ENCODE data around the gene JADE2. TPM values are rescaled to one million over a fixed set of nuclear protein-coding genes. Genes with fewer than 3 reads are reported as not detected.

The JADE2 gene
- total and polyA plus RNA-seq, 2 experiments from 2014 or later = 14.9 to 35.4 TPM

- no peaks in the 10 kb centered on the region for H3K36me3 ChIP-seq (replicated peaks; ENCODE audit: insufficient read depth, low read depth)
- H2AFZ ChIP-seq = no peak overlapping the region
- 90% methylated on average over 10 of the region's 10 CpGs for WGBS (ENCODE audit: low lambda C conversion rate, missing lambda C conversion rate)
- no peak for TF ChIP-seq EZH2phosphoT487 (IDR thresholded peaks at IDR 0.05; ENCODE audit: low read depth, severe bottlenecking, unreplicated experiment)
- H3K9me3 ChIP-seq (ENCODE audit: low read depth) = no peaks in the 10 kb centered on the region
- no peak overlapping the region for H3K4me3 ChIP-seq
- no peak overlapping the region for H3K27ac ChIP-seq
- no peaks in the 10 kb centered on the region for H3K79me2 ChIP-seq
- DNase-seq (ENCODE audit: low spot score) = no peak
- no peaks in the 10 kb centered on the region for H4K20me1 ChIP-seq (ENCODE audit: insufficient read depth, poor library complexity, severe bottlenecking)
- H3K4me2 ChIP-seq = no peak overlapping the region
- no peaks in the 10 kb centered on the region for H3K27me3 ChIP-seq
- no peaks in the 10 kb centered on the region for H3K9me2 ChIP-seq (replicated peaks; ENCODE audit: insufficient read depth)
- H3K4me1 ChIP-seq (ENCODE audit: insufficient read depth) = no peaks in the 10 kb centered on the region
Observed at GRCh38 chr5:134582941-134583340, 57.5 kb downstream of the JADE2 start.

GRCh38 chr5:134583766-134584165, 58.3 kb downstream of the JADE2 start:
- no peak for DNase-seq (ENCODE audit: low spot score)
- H3K27ac ChIP-seq = no peak overlapping the region
- no peak overlapping the region for H3K4me2 ChIP-seq
- no peaks in the 10 kb centered on the region for H3K9me3 ChIP-seq (ENCODE audit: low read depth)
- no peaks in the 10 kb centered on the region for H4K20me1 ChIP-seq (ENCODE audit: insufficient read depth, poor library complexity, severe bottlenecking)
- WGBS (ENCODE audit: low lambda C conversion rate, missing lambda C conversion rate) = 73% methylated on average over 2 of the region's 2 CpGs
- no peaks in the 10 kb centered on the region for H3K27me3 ChIP-seq
- no peaks in the 10 kb centered on the region for H3K4me1 ChIP-seq (ENCODE audit: insufficient read depth)
- no peaks in the 10 kb centered on the region for H3K36me3 ChIP-seq (replicated peaks; ENCODE audit: insufficient read depth, low read depth)
- no peak overlapping the region for H3K4me3 ChIP-seq
- H3K79me2 ChIP-seq = no peaks in the 10 kb centered on the region
- TF ChIP-seq EZH2 (IDR thresholded peaks at IDR 0.05; ENCODE audit: borderline replicate concordance) = no peak
- no peak for TF ChIP-seq EZH2phosphoT487 (IDR thresholded peaks at IDR 0.05; ENCODE audit: low read depth, severe bottlenecking, unreplicated experiment)
- no peak for TF ChIP-seq CTCF (IDR thresholded peaks at IDR 0.05; ENCODE audit: poor library complexity)
- H3K9me2 ChIP-seq (replicated peaks; ENCODE audit: insufficient read depth) = no peaks in the 10 kb centered on the region
- H2AFZ ChIP-seq = no peak overlapping the region

GRCh38 chr5:134584662-134585061, 59.2 kb downstream of the JADE2 start:
- Histone ChIP-seq H3K36me3 (replicated peaks; ENCODE audit: insufficient read depth, low read depth) (no peaks in the 10 kb centered on the region), H3K27ac (no peak overlapping the region), H3K9me2 (replicated peaks; ENCODE audit: insufficient read depth) (no peaks in the 10 kb centered on the region), H3K27me3 (no peaks in the 10 kb centered on the region), H3K4me1 (ENCODE audit: insufficient read depth) (no peaks in the 10 kb centered on the region), H3K79me2 (no peaks in the 10 kb centered on the region), H3K9me3 (ENCODE audit: low read depth) (no peaks in the 10 kb centered on the region), H2AFZ (no peak overlapping the region), H3K4me3 (no peak overlapping the region), H4K20me1 (ENCODE audit: insufficient read depth, poor library complexity, severe bottlenecking) (no peaks in the 10 kb centered on the region), H3K4me2 (no peak overlapping the region)
- WGBS (ENCODE audit: low lambda C conversion rate, missing lambda C conversion rate) = 91% methylated on average over 3 of the region's 3 CpGs
- DNase-seq (ENCODE audit: low spot score) = no peak
- TF ChIP-seq CTCF (IDR thresholded peaks at IDR 0.05; ENCODE audit: poor library complexity) (no peak), EZH2 (IDR thresholded peaks at IDR 0.05; ENCODE audit: borderline replicate concordance) (no peak), EZH2phosphoT487 (IDR thresholded peaks at IDR 0.05; ENCODE audit: low read depth, severe bottlenecking, unreplicated experiment) (no peak)

- 100% methylated on average over 2 of the region's 2 CpGs for WGBS (ENCODE audit: low lambda C conversion rate, missing lambda C conversion rate)
- Histone ChIP-seq H3K9me2 (replicated peaks; ENCODE audit: insufficient read depth) (no peaks in the 10 kb centered on the region), H4K20me1 (ENCODE audit: insufficient read depth, poor library complexity, severe bottlenecking) (no peaks in the 10 kb centered on the region), H3K27ac (no peak overlapping the region), H3K27me3 (no peaks in the 10 kb centered on the region), H2AFZ (no peak overlapping the region), H3K4me1 (ENCODE audit: insufficient read depth) (no peaks in the 10 kb centered on the region), H3K79me2 (no peaks in the 10 kb centered on the region), H3K4me2 (no peak overlapping the region), H3K36me3 (replicated peaks; ENCODE audit: insufficient read depth, low read depth) (no peaks in the 10 kb centered on the region), H3K9me3 (ENCODE audit: low read depth) (no peaks in the 10 kb centered on the region), H3K4me3 (no peak overlapping the region)
- TF ChIP-seq CTCF (IDR thresholded peaks at IDR 0.05; ENCODE audit: poor library complexity) (no peak), EZH2 (IDR thresholded peaks at IDR 0.05; ENCODE audit: borderline replicate concordance) (no peak), EZH2phosphoT487 (IDR thresholded peaks at IDR 0.05; ENCODE audit: low read depth, severe bottlenecking, unreplicated experiment) (no peak)
- DNase-seq (ENCODE audit: low spot score) = no peak
Observed at GRCh38 chr5:134585966-134586365, 60.5 kb downstream of the JADE2 start.
